IPS-15b (cell line): ENCODE results near the gene CAMKK1.

Source experiments
- H3K27me3 ChIP-seq: one replicate; pipeline ENCODE4 v1.6.1; 2013; ENCODE audit warnings: low read length; ENCODE audit not compliant: control insufficient read depth, insufficient read depth
- H3K36me3 ChIP-seq: one replicate; pipeline ENCODE4 v1.6.1; 2013; ENCODE audit warnings: low read length; ENCODE audit not compliant: control insufficient read depth, insufficient read depth
- H3K4me1 ChIP-seq: one replicate; pipeline ENCODE4 v1.6.1; 2013; ENCODE audit warnings: mild to moderate bottlenecking, low read length; ENCODE audit not compliant: control insufficient read depth, insufficient read depth
- H3K4me3 ChIP-seq: one replicate; pipeline ENCODE4 v1.5.1; 2013; ENCODE audit warnings: low read depth, low read length
- H3K9ac ChIP-seq: one replicate; pipeline ENCODE4 v1.6.1; 2013; ENCODE audit warnings: low read depth, mild to moderate bottlenecking, low read length
- H3K9me3 ChIP-seq: one replicate; pipeline ENCODE4 v1.6.1; 2013; ENCODE audit warnings: mild to moderate bottlenecking, low read length; ENCODE audit not compliant: control insufficient read depth, insufficient read depth

The CAMKK1 gene

GRCh38 chr17:3884188-3884587 is 8.7 kb downstream of the CAMKK1 start:
- Histone ChIP-seq H3K4me1 (peaks cover 2% of the 10 kb centered on the region), H3K4me3 (no peak overlapping the region), H3K9ac (no peak overlapping the region), H3K9me3 (no peaks in the 10 kb centered on the region), H3K27me3 (no peaks in the 10 kb centered on the region), H3K36me3 (peaks cover 22% of the 10 kb centered on the region)

DNA sequence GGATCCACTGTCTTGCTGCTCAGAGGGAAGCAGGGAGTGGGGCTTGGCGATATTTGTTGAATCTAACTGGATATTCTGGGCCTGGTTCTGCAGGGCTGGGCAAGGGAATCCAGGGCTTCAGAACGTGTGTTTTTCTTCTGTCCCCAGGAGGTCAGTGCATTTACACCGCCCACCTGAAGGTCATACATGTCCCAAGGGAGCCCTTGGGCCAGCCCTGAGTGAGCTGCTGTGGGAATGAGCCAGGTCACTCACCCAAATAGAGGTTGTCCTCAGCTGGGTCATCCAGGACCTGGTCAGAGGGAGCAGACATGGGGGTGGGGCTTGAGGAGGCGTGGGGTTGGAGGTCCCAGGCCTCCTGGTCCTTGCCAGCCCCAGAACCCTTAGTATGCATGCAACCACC is 10.6 kb downstream of the CAMKK1 start:
- Histone ChIP-seq H3K4me1 (no peaks in the 10 kb centered on the region), H3K9me3 (no peaks in the 10 kb centered on the region), H3K4me3 (no peak overlapping the region), H3K36me3 (peaks cover 22% of the 10 kb centered on the region), H3K9ac (no peak overlapping the region), H3K27me3 (no peaks in the 10 kb centered on the region)

- no peak overlapping the region for H3K9ac ChIP-seq
- no peaks in the 10 kb centered on the region for H3K27me3 ChIP-seq
- H3K4me1 ChIP-seq = no peaks in the 10 kb centered on the region
- peaks cover 24% of the 10 kb centered on the region for H3K36me3 ChIP-seq
- H3K4me3 ChIP-seq = no peak overlapping the region
- no peaks in the 10 kb centered on the region for H3K9me3 ChIP-seq
Observed at GRCh38 chr17:3880983-3881382, 11.9 kb downstream of the CAMKK1 start.

GRCh38 chr17:3879591-3880417 is 13.0 kb downstream of the CAMKK1 start:
- Histone ChIP-seq H3K9ac (no peak overlapping the region), H3K36me3 (peaks cover 26% of the 10 kb centered on the region), H3K4me3 (no peak overlapping the region), H3K27me3 (no peaks in the 10 kb centered on the region), H3K4me1 (no peaks in the 10 kb centered on the region), H3K9me3 (no peaks in the 10 kb centered on the region)

DNA sequence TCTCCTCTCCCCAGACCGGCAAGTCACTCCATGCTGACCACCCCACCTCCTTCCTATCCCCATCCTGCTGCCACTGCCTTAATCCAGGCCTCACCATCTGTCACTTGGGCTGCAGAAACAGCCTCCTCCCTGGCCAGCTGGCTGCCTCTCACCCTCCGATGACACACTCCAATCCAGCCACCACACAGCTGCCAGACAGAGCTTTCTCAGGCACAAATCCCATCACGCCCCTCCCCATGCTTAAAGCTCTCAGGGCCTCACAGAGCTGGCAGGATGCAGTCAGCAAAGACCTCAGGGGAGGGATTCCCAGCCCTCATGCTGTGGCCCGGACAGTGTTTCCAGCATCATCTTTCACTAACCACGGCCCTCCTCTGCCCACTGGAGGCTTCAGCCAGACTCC is 13.7 kb downstream of the CAMKK1 start:
- Histone ChIP-seq H3K9ac (no peak overlapping the region), H3K36me3 (peaks cover 23% of the 10 kb centered on the region), H3K9me3 (no peaks in the 10 kb centered on the region), H3K4me3 (no peak overlapping the region), H3K27me3 (no peaks in the 10 kb centered on the region), H3K4me1 (no peaks in the 10 kb centered on the region)

DNA sequence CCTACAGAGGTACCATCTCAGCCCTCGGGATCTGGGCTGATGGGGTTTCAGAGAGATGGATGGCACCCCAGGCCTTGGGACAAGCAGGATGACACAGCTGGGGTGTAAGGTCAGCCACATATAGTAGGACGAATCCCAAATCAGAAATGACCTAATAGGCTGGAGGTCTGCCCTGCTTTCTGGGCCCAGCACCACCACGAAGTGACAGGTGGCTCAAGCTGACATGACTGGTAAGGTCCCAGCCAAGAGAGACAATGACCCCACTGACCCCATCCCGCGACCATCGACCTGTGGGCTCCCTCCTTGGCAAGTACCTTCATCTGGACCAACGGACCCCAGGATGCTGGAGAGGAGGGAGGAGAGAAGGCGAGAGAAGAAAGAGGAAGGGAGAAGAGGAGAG is 15.6 kb downstream of the CAMKK1 start:
- no peaks in the 10 kb centered on the region for H3K27me3 ChIP-seq
- no peak overlapping the region for H3K9ac ChIP-seq
- H3K36me3 ChIP-seq = peaks cover 26% of the 10 kb centered on the region
- no peaks in the 10 kb centered on the region for H3K9me3 ChIP-seq
- no peaks in the 10 kb centered on the region for H3K4me1 ChIP-seq
- no peak overlapping the region for H3K4me3 ChIP-seq

- no peaks in the 10 kb centered on the region for H3K27me3 ChIP-seq
- no peaks in the 10 kb centered on the region for H3K9me3 ChIP-seq
- no peaks in the 10 kb centered on the region for H3K4me1 ChIP-seq
- H3K36me3 ChIP-seq = peaks cover 37% of the 10 kb centered on the region
- no peak overlapping the region for H3K4me3 ChIP-seq
- H3K9ac ChIP-seq = no peak overlapping the region
Observed at GRCh38 chr17:3875317-3875716, 17.5 kb downstream of the CAMKK1 start.

DNA sequence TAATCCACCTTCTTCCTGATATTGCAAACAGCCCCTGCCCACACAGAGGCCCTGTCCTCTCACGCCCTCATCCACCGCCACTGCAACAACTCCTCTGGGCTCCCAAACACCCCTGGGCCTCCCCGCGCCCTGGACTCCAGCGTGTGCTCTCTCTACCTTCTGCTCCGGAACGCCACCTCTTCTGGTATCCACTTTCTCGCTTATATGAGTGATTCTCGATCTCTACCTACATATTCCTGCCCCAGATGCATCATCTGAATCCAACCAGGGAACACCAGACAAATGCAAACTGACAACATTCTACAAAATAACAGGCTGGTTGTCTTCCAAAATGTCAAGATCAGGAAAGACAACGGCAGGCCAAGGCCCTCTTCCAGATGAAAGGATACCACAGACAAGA is 19.0 kb downstream of the CAMKK1 start:
- no peaks in the 10 kb centered on the region for H3K27me3 ChIP-seq
- peaks cover 44% of the 10 kb centered on the region for H3K36me3 ChIP-seq
- no peak overlapping the region for H3K4me3 ChIP-seq
- H3K9ac ChIP-seq = no peak overlapping the region
- no peaks in the 10 kb centered on the region for H3K9me3 ChIP-seq
- H3K4me1 ChIP-seq = no peaks in the 10 kb centered on the region

- H3K4me3 ChIP-seq = no peak overlapping the region
- no peak overlapping the region for H3K9ac ChIP-seq
- H3K4me1 ChIP-seq = no peaks in the 10 kb centered on the region
- H3K9me3 ChIP-seq = no peaks in the 10 kb centered on the region
- H3K27me3 ChIP-seq = no peaks in the 10 kb centered on the region
- H3K36me3 ChIP-seq = peaks cover 44% of the 10 kb centered on the region
Observed at GRCh38 chr17:3870871-3871306, 22.0 kb downstream of the CAMKK1 start.

GRCh38 chr17:3867606-3868005 is 25.2 kb downstream of the CAMKK1 start:
- Histone ChIP-seq H3K9me3 (no peaks in the 10 kb centered on the region), H3K36me3 (peaks cover 33% of the 10 kb centered on the region), H3K27me3 (no peaks in the 10 kb centered on the region), H3K9ac (no peak overlapping the region), H3K4me3 (no peak overlapping the region), H3K4me1 (no peaks in the 10 kb centered on the region)

DNA sequence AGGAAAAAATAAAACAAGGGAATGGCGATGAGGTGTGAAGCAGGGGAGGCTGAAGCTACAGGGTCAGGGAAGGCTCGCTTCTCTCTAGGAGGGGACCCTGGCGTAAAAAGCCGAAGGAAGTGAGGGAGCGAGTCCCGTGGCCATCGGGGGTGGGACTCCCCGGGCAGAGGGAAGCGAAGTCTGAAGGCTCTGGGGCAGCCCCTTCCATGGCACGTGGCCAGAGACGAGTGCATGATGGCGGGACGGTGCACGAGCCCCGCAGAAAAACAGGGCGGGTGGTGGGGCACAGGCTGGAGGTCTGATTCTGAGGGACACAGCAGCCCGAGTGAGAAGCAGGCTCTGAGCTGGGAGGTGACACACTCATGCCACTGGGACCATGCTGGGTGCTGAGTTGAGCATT is 25.7 kb downstream of the CAMKK1 start:
- Histone ChIP-seq H3K4me1 (no peaks in the 10 kb centered on the region), H3K27me3 (no peaks in the 10 kb centered on the region), H3K9me3 (no peaks in the 10 kb centered on the region), H3K9ac (no peak overlapping the region), H3K36me3 (peaks cover 29% of the 10 kb centered on the region), H3K4me3 (no peak overlapping the region)

DNA sequence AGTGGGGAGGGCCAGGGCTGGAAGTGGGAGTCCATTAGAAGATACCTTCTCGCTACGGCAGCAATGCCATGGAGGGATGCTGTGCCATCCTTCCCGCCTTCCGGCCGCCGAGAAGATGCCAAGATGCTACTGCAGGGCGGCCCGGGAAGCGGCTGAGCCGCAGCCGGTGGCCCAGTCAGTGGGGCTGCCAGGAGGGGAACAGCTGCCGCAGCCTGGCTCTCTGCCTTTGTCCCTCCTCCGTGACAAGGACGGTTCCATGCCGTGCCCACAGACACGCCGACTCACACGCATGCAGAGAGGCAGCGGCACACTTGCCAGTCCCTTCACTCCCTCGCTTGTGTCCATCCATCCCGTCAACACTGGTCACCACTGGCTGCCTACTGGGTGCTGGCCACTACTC is 26.6 kb downstream of the CAMKK1 start:
- H3K9me3 ChIP-seq = no peaks in the 10 kb centered on the region
- H3K36me3 ChIP-seq = peaks cover 32% of the 10 kb centered on the region

More for the DNA sequence above, 26.6 kb downstream of the CAMKK1 start:
- no peaks in the 10 kb centered on the region for H3K4me1 ChIP-seq
- no peak overlapping the region for H3K9ac ChIP-seq
- no peak overlapping the region for H3K4me3 ChIP-seq
- H3K27me3 ChIP-seq = no peaks in the 10 kb centered on the region
